Mononuclear cell (primary cell): ENCODE data around the gene INPP4A. TPM values are rescaled to one million over a fixed set of nuclear protein-coding genes. Genes with fewer than 3 reads are reported as not detected.

Experiments
- H3K27me3 ChIP-seq: 2 replicates; pipeline ENCODE4 v1.6.0; 2011; ENCODE audit warnings: low read length, control low read depth; ENCODE audit not compliant: insufficient read depth
- H3K4me1 ChIP-seq: 2 replicates; pipeline ENCODE4 v1.5.1; 2011; ENCODE audit warnings: mild to moderate bottlenecking, low read length, control low read depth; ENCODE audit not compliant: insufficient read depth
- H3K4me3 ChIP-seq: 2 replicates; pipeline ENCODE4 v1.5.1; 2011; ENCODE audit warnings: mild to moderate bottlenecking, low read length, moderate library complexity
- H3K9me3 ChIP-seq: 2 replicates; pipeline ENCODE4 v1.5.1; 2011; ENCODE audit warnings: low read depth, mild to moderate bottlenecking, control low read depth, low read length
- total RNA-seq: library from RNA; depleted of rRNA; stranded (reverse); fragments of >200 nt; gene quantifications from one replicate; pipeline ENCODE4 v1.2.3, GENCODE V29; 2012

Gene INPP4A
- total RNA-seq, 1 donor: 48.2 TPM

- Histone ChIP-seq H3K4me3 (no peak overlapping the region), H3K4me1 (peaks cover 86% of the 10 kb centered on the region)
Measured at GRCh38 chr2:98512699-98513098, 68.0 kb downstream of the INPP4A start.

GRCh38 chr2:98514096-98514639 lies 69.5 kb downstream of the INPP4A start:
- peaks cover 78% of the 10 kb centered on the region for H3K4me1 ChIP-seq
- H3K27me3 ChIP-seq: no peaks in the 10 kb centered on the region
- H3K9me3 ChIP-seq: no peaks in the 10 kb centered on the region
- H3K4me3 ChIP-seq: no peak overlapping the region

More at GRCh38 chr2:98512699-98513098, 68.0 kb downstream of the INPP4A start:
- no peaks in the 10 kb centered on the region for H3K9me3 ChIP-seq
- H3K27me3 ChIP-seq: no peaks in the 10 kb centered on the region

- peaks cover 71% of the 10 kb centered on the region for H3K4me1 ChIP-seq
- H3K9me3 ChIP-seq: no peaks in the 10 kb centered on the region
- no peaks in the 10 kb centered on the region for H3K27me3 ChIP-seq
- H3K4me3 ChIP-seq: no peak overlapping the region
Measured at GRCh38 chr2:98514879-98515249, 70.2 kb downstream of the INPP4A start.

GRCh38 chr2:98515250-98515991 lies 70.8 kb downstream of the INPP4A start:
- H3K4me3 ChIP-seq: no peak overlapping the region
- no peaks in the 10 kb centered on the region for H3K27me3 ChIP-seq
- H3K4me1 ChIP-seq: peaks cover 69% of the 10 kb centered on the region
- H3K9me3 ChIP-seq: no peaks in the 10 kb centered on the region

- Histone ChIP-seq H3K4me1 (peaks cover 64% of the 10 kb centered on the region), H3K4me3 (no peak overlapping the region), H3K27me3 (no peaks in the 10 kb centered on the region), H3K9me3 (no peaks in the 10 kb centered on the region)
Measured at GRCh38 chr2:98516571-98516970, 71.9 kb downstream of the INPP4A start.

GRCh38 chr2:98517636-98518035 lies 73.0 kb downstream of the INPP4A start:
- Histone ChIP-seq H3K9me3 (no peaks in the 10 kb centered on the region), H3K4me3 (no peak overlapping the region), H3K4me1 (peaks cover 54% of the 10 kb centered on the region), H3K27me3 (no peaks in the 10 kb centered on the region)

GRCh38 chr2:98518101-98518500 lies 73.4 kb downstream of the INPP4A start:
- H3K27me3 ChIP-seq: no peaks in the 10 kb centered on the region
- H3K4me1 ChIP-seq: peaks cover 49% of the 10 kb centered on the region
- no peaks in the 10 kb centered on the region for H3K9me3 ChIP-seq
- H3K4me3 ChIP-seq: no peak overlapping the region

GRCh38 chr2:98519156-98519555 lies 74.5 kb downstream of the INPP4A start:
- no peak overlapping the region for H3K4me3 ChIP-seq
- H3K4me1 ChIP-seq: peaks cover 39% of the 10 kb centered on the region
- no peaks in the 10 kb centered on the region for H3K9me3 ChIP-seq
- H3K27me3 ChIP-seq: no peaks in the 10 kb centered on the region

- H3K4me3 ChIP-seq: no peak overlapping the region
- peaks cover 32% of the 10 kb centered on the region for H3K4me1 ChIP-seq
- no peaks in the 10 kb centered on the region for H3K9me3 ChIP-seq
- no peaks in the 10 kb centered on the region for H3K27me3 ChIP-seq
Measured at GRCh38 chr2:98519851-98520250, 75.2 kb downstream of the INPP4A start.

- Histone ChIP-seq H3K4me1 (peaks cover 23% of the 10 kb centered on the region), H3K9me3 (no peaks in the 10 kb centered on the region), H3K27me3 (no peaks in the 10 kb centered on the region), H3K4me3 (no peak overlapping the region)
Measured at GRCh38 chr2:98520806-98521205, 76.1 kb downstream of the INPP4A start.

GRCh38 chr2:98521266-98521665 lies 76.6 kb downstream of the INPP4A start:
- H3K9me3 ChIP-seq: no peaks in the 10 kb centered on the region
- H3K4me3 ChIP-seq: no peak overlapping the region
- peaks cover 18% of the 10 kb centered on the region for H3K4me1 ChIP-seq
- no peaks in the 10 kb centered on the region for H3K27me3 ChIP-seq

- Histone ChIP-seq H3K4me3 (no peak overlapping the region), H3K9me3 (no peaks in the 10 kb centered on the region), H3K27me3 (no peaks in the 10 kb centered on the region), H3K4me1 (peaks cover 5% of the 10 kb centered on the region)
Measured at GRCh38 chr2:98522854-98523253, 78.2 kb downstream of the INPP4A start.

- Histone ChIP-seq H3K4me1 (no peaks in the 10 kb centered on the region), H3K4me3 (no peak overlapping the region), H3K27me3 (no peaks in the 10 kb centered on the region), H3K9me3 (no peaks in the 10 kb centered on the region)
Measured at GRCh38 chr2:98524168-98524567, 79.5 kb downstream of the INPP4A start.

- no peaks in the 10 kb centered on the region for H3K27me3 ChIP-seq
- no peaks in the 10 kb centered on the region for H3K9me3 ChIP-seq
- no peak overlapping the region for H3K4me3 ChIP-seq
- no peaks in the 10 kb centered on the region for H3K4me1 ChIP-seq
Measured at GRCh38 chr2:98528349-98528748, 83.7 kb downstream of the INPP4A start.

- H3K27me3 ChIP-seq: no peaks in the 10 kb centered on the region
- no peak overlapping the region for H3K4me3 ChIP-seq
- H3K4me1 ChIP-seq: no peaks in the 10 kb centered on the region
- no peaks in the 10 kb centered on the region for H3K9me3 ChIP-seq
Measured at GRCh38 chr2:98530114-98530513, 85.5 kb downstream of the INPP4A start.

GRCh38 chr2:98532756-98533155 lies 88.1 kb downstream of the INPP4A start:
- Histone ChIP-seq H3K4me3 (no peak overlapping the region), H3K27me3 (no peaks in the 10 kb centered on the region), H3K4me1 (no peaks in the 10 kb centered on the region), H3K9me3 (no peaks in the 10 kb centered on the region)
